GM15510 (cell line): ENCODE data around the gene ATN1.
A peak's percentile ranks its signal among the peaks of the same experiment; 100 is the strongest.

Experiments
- POLR2A ChIP-seq: IDR thresholded peaks from 3 replicates; pipeline ENCODE4 v1.6.1; 2011; ENCODE audit warnings: borderline replicate concordance; ENCODE audit not compliant: insufficient read length; ENCODE audit errors: extremely low read depth

ATN1 gene

DNA sequence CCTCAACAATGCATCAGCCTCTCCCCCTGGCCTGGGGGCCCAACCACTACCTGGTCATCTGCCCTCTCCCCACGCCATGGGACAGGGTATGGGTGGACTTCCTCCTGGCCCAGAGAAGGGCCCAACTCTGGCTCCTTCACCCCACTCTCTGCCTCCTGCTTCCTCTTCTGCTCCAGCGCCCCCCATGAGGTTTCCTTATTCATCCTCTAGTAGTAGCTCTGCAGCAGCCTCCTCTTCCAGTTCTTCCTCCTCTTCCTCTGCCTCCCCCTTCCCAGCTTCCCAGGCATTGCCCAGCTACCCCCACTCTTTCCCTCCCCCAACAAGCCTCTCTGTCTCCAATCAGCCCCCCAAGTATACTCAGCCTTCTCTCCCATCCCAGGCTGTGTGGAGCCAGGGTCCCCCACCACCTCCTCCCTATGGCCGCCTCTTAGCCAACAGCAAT lies 8.5 kb downstream of the ATN1 start:
- no peak for TF ChIP-seq POLR2A

DNA sequence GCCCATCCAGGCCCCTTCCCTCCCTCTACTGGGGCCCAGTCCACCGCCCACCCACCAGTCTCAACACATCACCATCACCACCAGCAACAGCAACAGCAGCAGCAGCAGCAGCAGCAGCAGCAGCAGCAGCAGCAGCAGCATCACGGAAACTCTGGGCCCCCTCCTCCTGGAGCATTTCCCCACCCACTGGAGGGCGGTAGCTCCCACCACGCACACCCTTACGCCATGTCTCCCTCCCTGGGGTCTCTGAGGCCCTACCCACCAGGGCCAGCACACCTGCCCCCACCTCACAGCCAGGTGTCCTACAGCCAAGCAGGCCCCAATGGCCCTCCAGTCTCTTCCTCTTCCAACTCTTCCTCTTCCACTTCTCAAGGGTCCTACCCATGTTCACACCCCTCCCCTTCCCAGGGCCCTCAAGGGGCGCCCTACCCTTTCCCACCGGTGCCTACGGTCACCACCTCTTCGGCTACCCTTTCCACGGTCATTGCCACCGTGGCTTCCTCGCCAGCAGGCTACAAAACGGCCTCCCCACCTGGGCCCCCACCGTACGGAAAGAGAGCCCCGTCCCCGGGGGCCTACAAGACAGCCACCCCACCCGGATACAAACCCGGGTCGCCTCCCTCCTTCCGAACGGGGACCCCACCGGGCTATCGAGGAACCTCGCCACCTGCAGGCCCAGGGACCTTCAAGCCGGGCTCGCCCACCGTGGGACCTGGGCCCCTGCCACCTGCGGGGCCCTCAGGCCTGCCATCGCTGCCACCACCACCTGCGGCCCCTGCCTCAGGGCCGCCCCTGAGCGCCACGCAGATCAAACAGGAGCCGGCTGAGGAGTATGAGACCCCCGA lies 9.1 kb downstream of the ATN1 start:
- peak; percentile 45 for TF ChIP-seq POLR2A

- peak; percentile 84 for TF ChIP-seq POLR2A
Observed at GRCh38 chr12:6937481-6938352, 10.0 kb downstream of the ATN1 start.

GRCh38 chr12:6938353-6939190 lies 10.8 kb downstream of the ATN1 start:
- TF ChIP-seq POLR2A: no peak

DNA sequence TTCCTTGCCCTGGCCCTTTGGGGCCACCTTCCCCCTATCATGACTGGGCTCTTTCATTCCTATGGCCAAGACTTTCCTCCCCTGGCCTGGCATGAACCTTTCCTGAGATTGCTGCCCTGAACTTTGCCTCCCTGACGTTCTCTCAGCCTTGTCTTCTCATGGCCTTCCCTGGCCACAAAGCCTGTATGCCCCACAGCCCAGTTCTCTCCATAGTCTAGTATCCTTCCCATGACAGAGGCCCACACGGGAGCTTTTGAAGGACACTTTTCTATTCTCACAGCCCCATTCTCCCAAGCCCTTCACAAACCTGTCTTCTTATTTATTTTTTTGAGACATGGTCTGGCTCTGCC lies 11.4 kb downstream of the ATN1 start:
- no peak for TF ChIP-seq POLR2A

DNA sequence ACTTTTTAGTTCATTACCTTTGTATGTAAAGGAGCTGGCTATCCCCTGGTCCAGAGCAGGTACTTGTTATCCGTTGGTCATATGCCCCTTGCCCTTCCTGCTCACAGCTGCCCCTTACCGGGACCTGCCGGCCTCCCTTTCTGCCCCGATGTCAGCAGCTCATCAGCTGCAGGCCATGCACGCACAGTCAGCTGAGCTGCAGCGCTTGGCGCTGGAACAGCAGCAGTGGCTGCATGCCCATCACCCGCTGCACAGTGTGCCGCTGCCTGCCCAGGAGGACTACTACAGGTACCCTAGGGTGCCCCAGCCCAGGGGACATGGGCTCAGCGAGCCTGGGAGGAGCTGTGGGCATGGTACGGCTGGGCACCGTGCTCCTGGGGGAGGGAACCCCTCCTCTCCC lies 13.5 kb downstream of the ATN1 start:
- no peak for TF ChIP-seq POLR2A

DNA sequence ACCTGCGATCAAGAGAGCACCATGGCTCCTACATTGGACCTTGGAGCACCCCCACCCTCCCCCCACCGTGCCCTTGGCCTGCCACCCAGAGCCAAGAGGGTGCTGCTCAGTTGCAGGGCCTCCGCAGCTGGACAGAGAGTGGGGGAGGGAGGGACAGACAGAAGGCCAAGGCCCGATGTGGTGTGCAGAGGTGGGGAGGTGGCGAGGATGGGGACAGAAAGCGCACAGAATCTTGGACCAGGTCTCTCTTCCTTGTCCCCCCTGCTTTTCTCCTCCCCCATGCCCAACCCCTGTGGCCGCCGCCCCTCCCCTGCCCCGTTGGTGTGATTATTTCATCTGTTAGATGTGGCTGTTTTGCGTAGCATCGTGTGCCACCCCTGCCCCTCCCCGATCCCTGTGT lies 14.0 kb downstream of the ATN1 start:
- TF ChIP-seq POLR2A: no peak

- no peak for TF ChIP-seq POLR2A
Observed at GRCh38 chr12:6942331-6942665, 14.5 kb downstream of the ATN1 start.

- TF ChIP-seq POLR2A: no peak
Observed at GRCh38 chr12:6943389-6943721, 15.6 kb downstream of the ATN1 start.

DNA sequence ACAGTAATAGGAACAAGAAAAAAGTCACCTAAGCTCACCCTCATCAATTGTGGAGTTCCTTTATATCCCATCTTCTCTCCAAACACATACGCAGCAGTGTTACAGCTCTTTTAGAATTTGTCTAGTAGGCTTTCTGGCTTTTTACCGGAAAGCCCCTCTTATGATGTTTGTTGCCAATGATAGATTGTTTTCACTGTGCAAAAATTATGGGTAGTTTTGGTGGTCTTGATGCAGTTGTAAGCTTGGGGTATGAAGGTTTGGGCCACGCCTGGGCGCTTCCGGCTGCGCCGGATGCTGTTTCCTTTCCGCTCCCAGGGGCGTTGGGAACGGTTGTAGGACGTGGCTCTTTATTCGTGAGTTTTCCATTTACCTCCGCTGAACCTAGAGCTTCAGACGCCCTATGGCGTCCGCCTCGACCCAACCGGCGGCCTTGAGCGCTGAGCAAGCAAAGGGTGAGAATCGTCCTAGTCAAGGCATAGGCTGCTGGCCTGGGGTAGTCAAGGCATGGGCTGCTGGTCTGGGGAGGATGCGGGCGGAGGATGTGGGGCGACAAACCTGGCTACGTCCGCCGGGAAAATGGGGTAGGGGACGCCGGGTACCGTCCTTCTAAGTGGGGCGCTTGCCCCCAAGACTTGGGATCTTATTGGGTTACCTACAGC lies 16.1 kb downstream of the ATN1 start, which contains the start of the genes C12orf57 and RNU7-1:
Gene C12orf57, plus strand, starts transcription at position 301 of the 659 bp plus-strand sequence. Its CDS starts 100 bp downstream, at position 401.
Gene RNU7-1, plus strand, starts transcription at position 95 of the 659 bp plus-strand sequence.
- peak; percentile 99 for TF ChIP-seq POLR2A

DNA sequence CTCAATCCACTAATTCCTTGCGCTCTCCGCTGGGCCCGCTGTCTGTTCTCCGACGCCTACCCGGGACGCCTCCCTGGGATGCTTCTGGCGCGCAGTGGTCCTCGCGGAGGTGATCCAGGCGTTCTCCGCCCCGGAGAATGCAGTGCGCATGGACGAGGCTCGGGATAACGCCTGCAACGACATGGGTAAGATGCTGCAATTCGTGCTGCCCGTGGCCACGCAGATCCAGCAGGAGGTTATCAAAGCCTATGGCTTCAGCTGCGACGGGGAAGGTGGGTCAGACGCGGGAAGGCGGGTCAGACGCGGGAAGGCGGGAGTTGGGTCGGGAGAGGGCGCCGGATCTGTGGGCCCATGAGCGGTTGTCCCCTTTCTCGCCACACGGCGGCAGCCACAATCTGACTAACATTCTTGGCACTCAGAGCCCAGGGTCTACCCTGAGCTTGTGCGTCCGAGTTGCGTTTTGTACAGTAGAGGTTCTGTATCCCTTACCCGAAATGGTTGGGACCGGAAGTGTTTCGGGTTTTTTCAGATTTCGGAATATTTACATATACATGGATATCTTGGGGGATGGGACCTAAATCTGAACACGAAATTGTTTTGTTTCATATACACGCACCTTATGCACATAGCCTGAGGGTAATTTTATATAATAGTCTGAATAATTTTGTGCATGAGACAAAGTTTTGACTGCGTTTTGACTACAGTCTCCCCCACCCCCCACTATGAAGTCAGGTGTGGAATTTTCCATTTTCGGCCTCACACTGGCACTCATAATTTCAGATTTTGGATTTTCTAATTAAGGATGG lies 16.8 kb downstream of the ATN1 start:
- no peak for TF ChIP-seq POLR2A

GRCh38 chr12:6945613-6946012 lies 17.9 kb downstream of the ATN1 start:
- no peak for TF ChIP-seq POLR2A
